Neural cell (in vitro differentiated cells): ENCODE measurements around the gene MYO18B. TPM values are rescaled to one million over a fixed set of nuclear protein-coding genes. Genes with fewer than 3 reads are reported as not detected.

Source experiments
- H2AFZ ChIP-seq: fragments of 200-600, 300-800 bp; sonication (generic), shearing (Covaris generic); 2 replicates; pipeline ENCODE4 v1.6.0; 2014; ENCODE audit warnings: low read depth, mild to moderate bottlenecking, antibody characterized with exemption, low read length, moderate library complexity
- H3F3A ChIP-seq: fragments of 200-600 bp; shearing (Covaris generic); 2 replicates; pipeline ENCODE4 v1.6.1; 2016; ENCODE audit warnings: mild to moderate bottlenecking, moderate library complexity, mixed read lengths, antibody characterized with exemption, low read length; ENCODE audit not compliant: insufficient read depth, poor library complexity, severe bottlenecking
- H3K27ac ChIP-seq: fragments of 200-600, 300-800 bp; sonication (generic), shearing (Covaris generic); 2 replicates; pipeline ENCODE4 v1.5.1; 2014; ENCODE audit warnings: mild to moderate bottlenecking, low read length, moderate library complexity
- H3K27me3 ChIP-seq: fragments of 300-800, 200-600 bp; sonication (generic), shearing (Covaris generic); 2 replicates; pipeline ENCODE4 v1.6.0; 2014; ENCODE audit warnings: mild to moderate bottlenecking, low read depth, low read length, moderate library complexity; ENCODE audit not compliant: insufficient read depth
- H3K36me3 ChIP-seq: fragments of 300-800, 200-600 bp; sonication (generic), shearing (Covaris generic); 2 replicates; pipeline ENCODE4 v1.5.1; 2014; ENCODE audit warnings: mild to moderate bottlenecking, antibody characterized with exemption, low read length, moderate library complexity; ENCODE audit not compliant: insufficient read depth
- H3K4me2 ChIP-seq: fragments of 300-800, 200-600 bp; sonication (generic), shearing (Covaris generic); 2 replicates; pipeline ENCODE4 v1.6.0; 2014; ENCODE audit warnings: mild to moderate bottlenecking, low read length
- H3K4me3 ChIP-seq: fragments of 300-800, 200-600 bp; sonication (generic), shearing (Covaris generic); 2 replicates; pipeline ENCODE4 v1.5.1; 2014; ENCODE audit warnings: mild to moderate bottlenecking, low read length, moderate library complexity
- H3K79me2 ChIP-seq: fragments of 200-600 bp; shearing (Covaris generic); replicated peaks from 2 replicates; pipeline ENCODE4 v1.6.0; 2014; ENCODE audit warnings: mild to moderate bottlenecking, low read length, moderate library complexity; ENCODE audit not compliant: insufficient read depth
- H3K9ac ChIP-seq: fragments of 300-800, 200-600 bp; sonication (generic), shearing (Covaris generic); 2 replicates; pipeline ENCODE4 v1.6.1; 2016; ENCODE audit warnings: mild to moderate bottlenecking, low read length, mixed read lengths
- H3K9me2 ChIP-seq: fragments of 200-600 bp; shearing (Covaris generic); 2 replicates; pipeline ENCODE4 v1.6.1; 2016; ENCODE audit warnings: mild to moderate bottlenecking, low read length, mixed read lengths; ENCODE audit not compliant: insufficient read depth
- H3K9me3 ChIP-seq: fragments of 200-600, 300-800 bp; sonication (generic), shearing (Covaris generic); 2 replicates; pipeline ENCODE4 v1.6.1; 2016; ENCODE audit warnings: mild to moderate bottlenecking, mixed run types, low read length, moderate library complexity, mixed read lengths
- H4K20me1 ChIP-seq: fragments of 200-600 bp; shearing (Covaris generic); 2 replicates; pipeline ENCODE4 v1.6.1; 2016; ENCODE audit warnings: mild to moderate bottlenecking, mixed run types; ENCODE audit not compliant: insufficient read depth
- EP300 ChIP-seq: fragments of 450-650 bp; conservative IDR thresholded peaks from 2 replicates; pipeline ENCODE4 v1.6.1; 2014; ENCODE audit warnings: antibody characterized with exemption, mild to moderate bottlenecking, moderate library complexity; ENCODE audit not compliant: poor library complexity, severe bottlenecking
- EZH2 ChIP-seq: fragments of 200-600, 300-800 bp; shearing (Covaris generic), sonication (generic); IDR thresholded peaks from 2 replicates; pipeline ENCODE4 v1.6.1; 2014; ENCODE audit warnings: antibody characterized with exemption, low read length, borderline replicate concordance, mild to moderate bottlenecking; ENCODE audit not compliant: insufficient read depth, poor library complexity, severe bottlenecking
- MXI1 ChIP-seq: fragments of 450-650 bp; conservative IDR thresholded peaks from 2 replicates; pipeline ENCODE4 v1.6.1; 2014; ENCODE audit warnings: antibody characterized with exemption, mild to moderate bottlenecking; ENCODE audit not compliant: poor library complexity, severe bottlenecking
- POLR2AphosphoS5 ChIP-seq: IDR thresholded peaks from 2 replicates; pipeline ENCODE4 v1.6.1; 2012
- RAD21 ChIP-seq: fragments of 450-650 bp; conservative IDR thresholded peaks from 2 replicates; pipeline ENCODE4 v1.6.1; 2014; ENCODE audit warnings: antibody characterized with exemption, mild to moderate bottlenecking, moderate library complexity
- SMC3 ChIP-seq: fragments of 450-650 bp; conservative IDR thresholded peaks from 2 replicates; pipeline ENCODE4 v1.6.1; 2014; ENCODE audit warnings: antibody characterized with exemption, mild to moderate bottlenecking, moderate library complexity; ENCODE audit not compliant: poor library complexity
- TAF1 ChIP-seq: IDR thresholded peaks from 2 replicates; pipeline ENCODE4 v1.6.1; 2012; ENCODE audit warnings: low read depth
- polyA plus RNA-seq: library from polyadenylated mRNA; depleted of rRNA; stranded (reverse); fragments of >200 nt; gene quantifications from 2 replicates; pipeline ENCODE4 v1.2.3, GENCODE V29; 2014
- TF ChIP-seq, protein P1 (sequence below): fragments of 450-650 bp; IDR thresholded peaks from 2 replicates; pipeline ENCODE4 v1.5.1; 2014; ENCODE audit warnings: antibody characterized with exemption, mild to moderate bottlenecking, moderate library complexity; ENCODE audit not compliant: poor library complexity, severe bottlenecking
- TF ChIP-seq, protein P2 (sequence below): IDR thresholded peaks from 2 replicates; pipeline ENCODE4 v1.6.1; 2012; ENCODE audit warnings: borderline replicate concordance

The MYO18B gene
- polyA plus RNA-seq, 1 donor from 2014 or later = 0.71 TPM

DNA sequence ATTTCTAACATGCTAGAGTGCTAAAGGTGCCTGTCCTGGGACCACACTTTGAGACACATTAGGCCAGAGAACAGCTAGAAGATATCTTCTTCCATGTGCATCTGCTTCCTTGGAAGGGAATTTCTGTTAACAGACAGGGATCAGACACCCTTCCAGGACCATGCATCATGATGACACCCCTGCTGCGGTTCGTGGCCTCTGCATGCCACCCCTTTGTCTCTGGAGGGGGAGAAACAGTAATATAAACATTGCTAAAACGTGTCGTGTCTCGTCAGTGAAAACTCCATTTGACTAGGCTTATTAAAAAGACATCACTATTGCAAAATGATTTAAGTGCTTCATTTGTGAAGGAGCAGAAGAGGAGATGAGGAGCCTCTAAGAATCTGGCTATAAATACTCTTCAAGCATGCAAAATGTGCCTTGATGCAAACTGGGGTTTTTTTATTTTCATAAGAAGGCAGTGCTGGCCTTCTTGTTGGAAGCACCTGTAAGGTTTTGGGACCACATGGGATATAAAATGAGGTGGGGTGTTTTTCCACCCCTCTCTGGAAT, 141.6 kb downstream of the MYO18B start:
- Histone ChIP-seq H3K27ac (no peak overlapping the region), H3K9ac (no peak overlapping the region), H3K79me2 (no peaks in the 10 kb centered on the region), H3K4me3 (no peak overlapping the region), H3F3A (no peaks in the 10 kb centered on the region), H3K9me2 (no peaks in the 10 kb centered on the region), H3K9me3 (no peaks in the 10 kb centered on the region), H3K4me2 (no peak overlapping the region), H3K36me3 (no peaks in the 10 kb centered on the region), H3K27me3 (no peaks in the 10 kb centered on the region), H4K20me1 (no peaks in the 10 kb centered on the region), H2AFZ (no peak overlapping the region)
- TF ChIP-seq, protein P1, sequence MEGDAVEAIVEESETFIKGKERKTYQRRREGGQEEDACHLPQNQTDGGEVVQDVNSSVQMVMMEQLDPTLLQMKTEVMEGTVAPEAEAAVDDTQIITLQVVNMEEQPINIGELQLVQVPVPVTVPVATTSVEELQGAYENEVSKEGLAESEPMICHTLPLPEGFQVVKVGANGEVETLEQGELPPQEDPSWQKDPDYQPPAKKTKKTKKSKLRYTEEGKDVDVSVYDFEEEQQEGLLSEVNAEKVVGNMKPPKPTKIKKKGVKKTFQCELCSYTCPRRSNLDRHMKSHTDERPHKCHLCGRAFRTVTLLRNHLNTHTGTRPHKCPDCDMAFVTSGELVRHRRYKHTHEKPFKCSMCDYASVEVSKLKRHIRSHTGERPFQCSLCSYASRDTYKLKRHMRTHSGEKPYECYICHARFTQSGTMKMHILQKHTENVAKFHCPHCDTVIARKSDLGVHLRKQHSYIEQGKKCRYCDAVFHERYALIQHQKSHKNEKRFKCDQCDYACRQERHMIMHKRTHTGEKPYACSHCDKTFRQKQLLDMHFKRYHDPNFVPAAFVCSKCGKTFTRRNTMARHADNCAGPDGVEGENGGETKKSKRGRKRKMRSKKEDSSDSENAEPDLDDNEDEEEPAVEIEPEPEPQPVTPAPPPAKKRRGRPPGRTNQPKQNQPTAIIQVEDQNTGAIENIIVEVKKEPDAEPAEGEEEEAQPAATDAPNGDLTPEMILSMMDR = no peak
- TF ChIP-seq, protein P2, sequence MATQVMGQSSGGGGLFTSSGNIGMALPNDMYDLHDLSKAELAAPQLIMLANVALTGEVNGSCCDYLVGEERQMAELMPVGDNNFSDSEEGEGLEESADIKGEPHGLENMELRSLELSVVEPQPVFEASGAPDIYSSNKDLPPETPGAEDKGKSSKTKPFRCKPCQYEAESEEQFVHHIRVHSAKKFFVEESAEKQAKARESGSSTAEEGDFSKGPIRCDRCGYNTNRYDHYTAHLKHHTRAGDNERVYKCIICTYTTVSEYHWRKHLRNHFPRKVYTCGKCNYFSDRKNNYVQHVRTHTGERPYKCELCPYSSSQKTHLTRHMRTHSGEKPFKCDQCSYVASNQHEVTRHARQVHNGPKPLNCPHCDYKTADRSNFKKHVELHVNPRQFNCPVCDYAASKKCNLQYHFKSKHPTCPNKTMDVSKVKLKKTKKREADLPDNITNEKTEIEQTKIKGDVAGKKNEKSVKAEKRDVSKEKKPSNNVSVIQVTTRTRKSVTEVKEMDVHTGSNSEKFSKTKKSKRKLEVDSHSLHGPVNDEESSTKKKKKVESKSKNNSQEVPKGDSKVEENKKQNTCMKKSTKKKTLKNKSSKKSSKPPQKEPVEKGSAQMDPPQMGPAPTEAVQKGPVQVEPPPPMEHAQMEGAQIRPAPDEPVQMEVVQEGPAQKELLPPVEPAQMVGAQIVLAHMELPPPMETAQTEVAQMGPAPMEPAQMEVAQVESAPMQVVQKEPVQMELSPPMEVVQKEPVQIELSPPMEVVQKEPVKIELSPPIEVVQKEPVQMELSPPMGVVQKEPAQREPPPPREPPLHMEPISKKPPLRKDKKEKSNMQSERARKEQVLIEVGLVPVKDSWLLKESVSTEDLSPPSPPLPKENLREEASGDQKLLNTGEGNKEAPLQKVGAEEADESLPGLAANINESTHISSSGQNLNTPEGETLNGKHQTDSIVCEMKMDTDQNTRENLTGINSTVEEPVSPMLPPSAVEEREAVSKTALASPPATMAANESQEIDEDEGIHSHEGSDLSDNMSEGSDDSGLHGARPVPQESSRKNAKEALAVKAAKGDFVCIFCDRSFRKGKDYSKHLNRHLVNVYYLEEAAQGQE = no peak
- no peak for TF ChIP-seq EP300
- no peak for TF ChIP-seq EZH2
- TF ChIP-seq POLR2AphosphoS5 = no peak
- no peak for TF ChIP-seq TAF1
- no peak for TF ChIP-seq SMC3
- no peak for TF ChIP-seq MXI1
- TF ChIP-seq RAD21 = no peak

DNA sequence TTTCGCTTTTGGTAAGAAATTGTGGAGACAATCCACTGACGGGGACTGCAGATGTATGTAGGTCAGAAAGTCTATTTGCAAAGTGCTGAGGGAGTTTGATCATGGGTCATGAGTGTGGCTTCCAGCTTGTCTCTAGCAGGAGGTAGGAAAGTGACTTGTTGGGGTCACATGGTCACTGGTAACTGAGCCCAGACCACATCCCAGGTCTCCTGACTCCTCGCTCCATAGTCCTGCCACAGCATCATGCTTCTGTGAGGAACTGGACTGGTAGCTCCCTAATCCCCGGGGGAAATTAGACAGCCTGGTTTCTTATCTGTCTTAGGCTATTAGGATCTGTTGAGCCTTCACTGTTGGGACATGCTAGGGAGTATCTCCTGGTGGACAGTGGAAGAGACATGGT, 142.1 kb downstream of the MYO18B start:
- Histone ChIP-seq H3K9me3 (no peaks in the 10 kb centered on the region), H3K4me3 (no peak overlapping the region), H4K20me1 (no peaks in the 10 kb centered on the region), H3K4me2 (no peak overlapping the region), H3K79me2 (no peaks in the 10 kb centered on the region), H3K36me3 (no peaks in the 10 kb centered on the region), H3K9me2 (no peaks in the 10 kb centered on the region), H3F3A (no peaks in the 10 kb centered on the region), H3K27ac (no peak overlapping the region), H3K27me3 (no peaks in the 10 kb centered on the region), H3K9ac (no peak overlapping the region), H2AFZ (no peak overlapping the region)
- TF ChIP-seq RAD21 = no peak
- TF ChIP-seq, protein P2 = no peak
- no peak for TF ChIP-seq MXI1
- TF ChIP-seq EP300 = no peak
- TF ChIP-seq EZH2 = no peak
- TF ChIP-seq, protein P1 = no peak
- no peak for TF ChIP-seq POLR2AphosphoS5
- TF ChIP-seq SMC3 = no peak
- no peak for TF ChIP-seq TAF1
